ENCODE results near the gene CABP4.

CABP4 gene

GRCh38 chr11:67491276-67492068 lies 36.3 kb downstream of the CABP4 start:
- Histone ChIP-seq H3K4me1 (ENCODE audit: low read depth, poor library complexity, severe bottlenecking) (no peaks in the 10 kb centered on the region), H3K9ac (no peak overlapping the region), H3K27ac (no peak overlapping the region)

GRCh38 chr11:67492069-67492727 lies 37.0 kb downstream of the CABP4 start:
- H3K4me1 ChIP-seq (ENCODE audit: low read depth, poor library complexity, severe bottlenecking): no peaks in the 10 kb centered on the region
- no peaks in the 10 kb centered on the region for H4K20me1 ChIP-seq (ENCODE audit: insufficient read depth)
- TF ChIP-seq CTCF (conservative IDR thresholded peaks at IDR 0.05; ENCODE audit: low read depth, low read length): no peak
- H3K4me2 ChIP-seq: no peak overlapping the region
- no peaks in the 10 kb centered on the region for H3K36me3 ChIP-seq (ENCODE audit: insufficient read depth)
- H2AFZ ChIP-seq (ENCODE audit: low read depth): no peak overlapping the region
- H3K27ac ChIP-seq: no peak overlapping the region
- H3K27me3 ChIP-seq (ENCODE audit: insufficient read depth, low read depth): no peaks in the 10 kb centered on the region
- no peak overlapping the region for H3K4me3 ChIP-seq (IDR thresholded peaks at IDR 0.05; ENCODE audit: insufficient read depth, low read depth, low read length)
- no peak overlapping the region for H3K9ac ChIP-seq
- H3K79me2 ChIP-seq (ENCODE audit: insufficient read depth, low read depth): no peaks in the 10 kb centered on the region

More at GRCh38 chr11:67491276-67492068, 36.3 kb downstream of the CABP4 start:
- H3K4me3 ChIP-seq (IDR thresholded peaks at IDR 0.05; ENCODE audit: insufficient read depth, low read depth, low read length): no peak overlapping the region
- H3K27me3 ChIP-seq (ENCODE audit: insufficient read depth, low read depth): no peaks in the 10 kb centered on the region
- H3K79me2 ChIP-seq (ENCODE audit: insufficient read depth, low read depth): no peaks in the 10 kb centered on the region
- no peaks in the 10 kb centered on the region for H4K20me1 ChIP-seq (ENCODE audit: insufficient read depth)
- H3K4me2 ChIP-seq: no peak overlapping the region
- TF ChIP-seq CTCF (conservative IDR thresholded peaks at IDR 0.05; ENCODE audit: low read depth, low read length): no peak
- no peaks in the 10 kb centered on the region for H3K36me3 ChIP-seq (ENCODE audit: insufficient read depth)
- H2AFZ ChIP-seq (ENCODE audit: low read depth): no peak overlapping the region

- Histone ChIP-seq H3K27ac (no peak overlapping the region), H3K4me2 (no peak overlapping the region), H3K36me3 (ENCODE audit: insufficient read depth) (no peaks in the 10 kb centered on the region), H3K9ac (no peak overlapping the region), H3K79me2 (ENCODE audit: insufficient read depth, low read depth) (no peaks in the 10 kb centered on the region), H3K27me3 (ENCODE audit: insufficient read depth, low read depth) (no peaks in the 10 kb centered on the region), H2AFZ (ENCODE audit: low read depth) (no peak overlapping the region), H3K4me3 (IDR thresholded peaks at IDR 0.05; ENCODE audit: insufficient read depth, low read depth, low read length) (no peak overlapping the region), H4K20me1 (ENCODE audit: insufficient read depth) (no peaks in the 10 kb centered on the region), H3K4me1 (ENCODE audit: low read depth, poor library complexity, severe bottlenecking) (no peaks in the 10 kb centered on the region)
- no peak for TF ChIP-seq CTCF (conservative IDR thresholded peaks at IDR 0.05; ENCODE audit: low read depth, low read length)
These were observed 37.8 kb downstream of the CABP4 start for GRCh38 chr11:67492801-67493547.

GRCh38 chr11:67493548-67494370 lies 38.6 kb downstream of the CABP4 start:
- H3K36me3 ChIP-seq (ENCODE audit: insufficient read depth): no peaks in the 10 kb centered on the region
- H4K20me1 ChIP-seq (ENCODE audit: insufficient read depth): no peaks in the 10 kb centered on the region
- no peaks in the 10 kb centered on the region for H3K79me2 ChIP-seq (ENCODE audit: insufficient read depth, low read depth)
- H3K4me3 ChIP-seq (IDR thresholded peaks at IDR 0.05; ENCODE audit: insufficient read depth, low read depth, low read length): no peak overlapping the region
- H3K27me3 ChIP-seq (ENCODE audit: insufficient read depth, low read depth): no peaks in the 10 kb centered on the region
- H3K4me1 ChIP-seq (ENCODE audit: low read depth, poor library complexity, severe bottlenecking): no peaks in the 10 kb centered on the region
- no peak overlapping the region for H2AFZ ChIP-seq (ENCODE audit: low read depth)
- no peak overlapping the region for H3K9ac ChIP-seq
- TF ChIP-seq CTCF (conservative IDR thresholded peaks at IDR 0.05; ENCODE audit: low read depth, low read length): no peak
- H3K27ac ChIP-seq: no peak overlapping the region
- H3K4me2 ChIP-seq: no peak overlapping the region

All from KMS-11 (cell line).